ENCODE data around the gene ZNF287.

DNA sequence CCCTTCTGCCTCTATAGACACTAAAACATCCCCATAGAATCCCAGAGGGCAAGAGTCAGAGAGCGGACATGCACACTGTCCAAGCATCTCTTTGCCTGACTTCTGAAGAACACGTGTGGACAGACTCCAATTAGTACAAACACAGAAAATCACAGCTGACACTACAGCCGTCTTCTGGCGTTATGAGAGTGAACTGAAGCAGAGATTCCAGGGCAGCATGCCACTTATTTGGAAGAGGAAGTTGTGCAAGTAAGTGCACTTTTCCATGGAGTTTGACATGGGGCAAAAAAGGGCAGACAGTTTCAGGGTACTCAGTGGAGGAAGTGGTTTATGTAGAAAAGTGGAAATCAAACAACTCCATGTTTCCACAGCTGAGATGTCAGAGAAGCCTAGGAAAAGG is 16.8 kb upstream of the ZNF287 start:
- TF ChIP-seq NELFE (IDR thresholded peaks at IDR 0.05; ENCODE audit: insufficient read depth, insufficient read length) (no peak), U2AF1 (optimal IDR thresholded peaks at IDR 0.05; ENCODE audit: low read depth, low read length) (no peak), KAT2B (IDR thresholded peaks at IDR 0.05; ENCODE audit: low read depth, low read length) (no peak), SP1 (CRISPR knock-in tag; IDR thresholded peaks at IDR 0.05) (no peak), KDM2B (CRISPR knock-in tag; IDR thresholded peaks at IDR 0.05) (no peak)
- TF ChIP-seq, protein P1, sequence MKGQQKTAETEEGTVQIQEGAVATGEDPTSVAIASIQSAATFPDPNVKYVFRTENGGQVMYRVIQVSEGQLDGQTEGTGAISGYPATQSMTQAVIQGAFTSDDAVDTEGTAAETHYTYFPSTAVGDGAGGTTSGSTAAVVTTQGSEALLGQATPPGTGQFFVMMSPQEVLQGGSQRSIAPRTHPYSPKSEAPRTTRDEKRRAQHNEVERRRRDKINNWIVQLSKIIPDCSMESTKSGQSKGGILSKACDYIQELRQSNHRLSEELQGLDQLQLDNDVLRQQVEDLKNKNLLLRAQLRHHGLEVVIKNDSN (CRISPR knock-in tag; IDR thresholded peaks at IDR 0.05): no peak

Measured in K562 (cell line).